A549 (cell line): ENCODE measurements around the gene ESYT2. TPM values are rescaled to one million over a fixed set of nuclear protein-coding genes. Genes with fewer than 3 reads are reported as not detected.

ENCODE experiments used
- ATAC-seq, 2 experiments: fragments of 200-7000 bp in 1 of 2; fragments of >200 bp in 1 of 2; cut with Nextera tagmentation in 1 of 2; cut with Tn5 transposase in 1 of 2; 3 replicates each; pipeline versions ENCODE4 v1.8.0 to v1.9.1; 2018 to 2020; ENCODE audit warnings: mild to moderate bottlenecking in 1 of 2, moderate library complexity in 1 of 2
- CTCF ChIA-PET: fragments of 300-600 bp; sonication (Branson Sonifier 250); formaldehyde crosslinking; extraction: SDS; loops from one replicate; lab custom pipeline; 2021; ENCODE audit warnings: antibody characterized with exemption, inconsistent platforms; lab: Yijun Ruan, JAX
- POLR2A ChIA-PET: fragments of 350-600 bp; formaldehyde crosslinking; extraction: SDS; loops from one replicate; lab custom pipeline; 2021; ENCODE audit warnings: antibody characterized with exemption, inconsistent platforms; lab: Yijun Ruan, JAX
- DNase-seq, 2 experiments: peaks; one replicate each; pipeline versions ENCODE4 v3.0.0 to v3.0.0-alpha.2; 2011 to 2016; ENCODE audit warnings: low read depth in 1 of 2, low spot score in 1 of 2
- FAIRE-seq: peaks from 2 replicates; lab custom pipeline; 2011; peaks lifted over from hg19 to GRCh38; lab: Jason Lieb, UNC
- H3K27ac ChIP-seq, 2 experiments: fragments of >200 bp; sonication (Bioruptor Twin); formaldehyde crosslinking; 3 replicates each; pipeline ENCODE4 v1.5.1; 2016 to 2017
- H3K4me1 ChIP-seq: fragments of >200 bp; sonication (Bioruptor Twin); formaldehyde crosslinking; 3 replicates; pipeline ENCODE4 v1.6.1; 2016
- H3K4me2 ChIP-seq: fragments of >200 bp; sonication (Bioruptor Twin); formaldehyde crosslinking; 3 replicates; pipeline ENCODE4 v1.6.1; 2016
- H3K4me3 ChIP-seq: fragments of >200 bp; sonication (Bioruptor Twin); formaldehyde crosslinking; 3 replicates; pipeline ENCODE4 v1.5.1; 2016
- H3K9me3 ChIP-seq: fragments of >200 bp; sonication (Bioruptor Twin); formaldehyde crosslinking; 3 replicates; pipeline ENCODE4 v1.6.1; 2016
- CBX8 ChIP-seq: fragments of 200-600 bp; sonication (generic); IDR thresholded peaks from 2 replicates; pipeline ENCODE4 v1.6.1; 2016
- CHD2 ChIP-seq: fragments of 150-350 bp; IDR thresholded peaks from 2 replicates; pipeline ENCODE4 v1.6.1; 2014; ENCODE audit warnings: low read length; ENCODE audit not compliant: partially characterized antibody
- CHD4 ChIP-seq: fragments of 200-600 bp; sonication (generic); IDR thresholded peaks from 2 replicates; pipeline ENCODE4 v1.6.1; 2016; ENCODE audit warnings: antibody characterized with exemption, mild to moderate bottlenecking, borderline replicate concordance
- EHMT2 ChIP-seq: fragments of 200-600 bp; sonication (generic); IDR thresholded peaks from 2 replicates; pipeline ENCODE4 v1.6.1; 2016; ENCODE audit warnings: antibody characterized with exemption, low read depth, mild to moderate bottlenecking, moderate library complexity
- GATA3 ChIP-seq: IDR thresholded peaks from 2 replicates; pipeline ENCODE4 v1.6.1; 2012; ENCODE audit warnings: borderline replicate concordance
- HOXA7 ChIP-seq: fragments of 250-450 bp; sonication (Bioruptor Pico); IDR thresholded peaks from 2 replicates; pipeline ENCODE4 v1.5.0; 2020; ENCODE audit warnings: mild to moderate bottlenecking, moderate library complexity
- JUN ChIP-seq, 2 experiments: fragments of >200 bp; sonication (Bioruptor Twin); formaldehyde crosslinking; IDR thresholded peaks; 2 replicates in 1 of 2; 3 replicates in 1 of 2; pipeline ENCODE4 v1.6.1; 2016 to 2017
- JUNB ChIP-seq: fragments of >200 bp; sonication (Bioruptor Twin); formaldehyde crosslinking; IDR thresholded peaks from 2 replicates; pipeline ENCODE4 v1.6.1; 2016
- KDM1A ChIP-seq: fragments of 200-600 bp; sonication (generic); IDR thresholded peaks from 2 replicates; pipeline ENCODE4 v1.6.1; 2016; ENCODE audit warnings: low read depth, mild to moderate bottlenecking
- MAZ ChIP-seq: fragments of 150-350 bp; IDR thresholded peaks from 2 replicates; pipeline ENCODE4 v1.6.1; 2014; ENCODE audit warnings: antibody characterized with exemption, low read depth, low read length, borderline replicate concordance
- RARB ChIP-seq: fragments of 250-450 bp; sonication (Bioruptor Pico); IDR thresholded peaks from 2 replicates; pipeline ENCODE4 v1.8.0; 2021; ENCODE audit warnings: mild to moderate bottlenecking, moderate library complexity
- RFX5 ChIP-seq: fragments of 450-650 bp; IDR thresholded peaks from 2 replicates; pipeline ENCODE4 v1.7.1; 2014; ENCODE audit warnings: antibody characterized with exemption, mild to moderate bottlenecking, moderate library complexity
- RNF2 ChIP-seq: fragments of 200-600 bp; sonication (generic); IDR thresholded peaks from 2 replicates; pipeline ENCODE4 v1.6.1; 2016; ENCODE audit warnings: low read depth, mild to moderate bottlenecking, antibody characterized with exemption, moderate library complexity, borderline replicate concordance
- SREBF2 ChIP-seq: fragments of 450-650 bp; IDR thresholded peaks from 2 replicates; pipeline ENCODE4 v1.6.1; 2014; ENCODE audit warnings: mild to moderate bottlenecking, moderate library complexity
- TFCP2L1 ChIP-seq: fragments of 250-450 bp; sonication (Bioruptor Pico); IDR thresholded peaks from 2 replicates; pipeline ENCODE4 v1.5.0; 2021; ENCODE audit warnings: mild to moderate bottlenecking
- ZNF302 ChIP-seq: fragments of 250-450 bp; sonication (Bioruptor Pico); IDR thresholded peaks from 2 replicates; pipeline ENCODE4 v1.9.0; 2021; ENCODE audit warnings: inconsistent platforms, mild to moderate bottlenecking, moderate library complexity
- WGBS: methylation state at CpG from one replicate; pipeline ENCODE4 v1.1.6; 2017; ENCODE audit errors: missing lambda C conversion rate; 5-methylcytosine and 5-hydroxymethylcytosine counted together
- polyA plus RNA-seq, 4 experiments: library from polyadenylated mRNA; depleted of rRNA in 3 of 4; stranded (reverse); fragments of >200 nt; fragmentation: RNase III in 1 of 4; extraction: RNeasy Plus Mini Kit Qiagen cat#74134 plus additional on column Dnase treatment in 1 of 4; gene quantifications; 2 replicates in 3 of 4; 3 replicates in 1 of 4; pipeline ENCODE4 v1.2.3, GENCODE V29; 2011 to 2017
- TF ChIP-seq, protein P1 (sequence below): fragments of >200 bp; sonication (Bioruptor Twin); formaldehyde crosslinking; IDR thresholded peaks from 3 replicates; pipeline ENCODE4 v1.5.1; 2016
- TF ChIP-seq, protein P2 (sequence below): fragments of 250-450 bp; sonication (Bioruptor Pico); IDR thresholded peaks from 2 replicates; pipeline ENCODE4 v1.5.0; 2021; ENCODE audit warnings: mild to moderate bottlenecking, moderate library complexity, borderline replicate concordance
- TF ChIP-seq, protein P3 (sequence below): fragments of >200 bp; sonication (Bioruptor Twin); formaldehyde crosslinking; IDR thresholded peaks from 3 replicates; pipeline ENCODE4 v1.6.1; 2016
- TF ChIP-seq, protein P4 (sequence below): fragments of 200-600 bp; sonication (generic); IDR thresholded peaks from 2 replicates; pipeline ENCODE4 v1.6.1; 2016; ENCODE audit warnings: antibody characterized with exemption, mild to moderate bottlenecking, moderate library complexity

Gene ESYT2
- polyA plus RNA-seq, 2 of the 4 experiments (the other 2 are of a cell fraction) = 45.8 to 77.0 TPM

DNA sequence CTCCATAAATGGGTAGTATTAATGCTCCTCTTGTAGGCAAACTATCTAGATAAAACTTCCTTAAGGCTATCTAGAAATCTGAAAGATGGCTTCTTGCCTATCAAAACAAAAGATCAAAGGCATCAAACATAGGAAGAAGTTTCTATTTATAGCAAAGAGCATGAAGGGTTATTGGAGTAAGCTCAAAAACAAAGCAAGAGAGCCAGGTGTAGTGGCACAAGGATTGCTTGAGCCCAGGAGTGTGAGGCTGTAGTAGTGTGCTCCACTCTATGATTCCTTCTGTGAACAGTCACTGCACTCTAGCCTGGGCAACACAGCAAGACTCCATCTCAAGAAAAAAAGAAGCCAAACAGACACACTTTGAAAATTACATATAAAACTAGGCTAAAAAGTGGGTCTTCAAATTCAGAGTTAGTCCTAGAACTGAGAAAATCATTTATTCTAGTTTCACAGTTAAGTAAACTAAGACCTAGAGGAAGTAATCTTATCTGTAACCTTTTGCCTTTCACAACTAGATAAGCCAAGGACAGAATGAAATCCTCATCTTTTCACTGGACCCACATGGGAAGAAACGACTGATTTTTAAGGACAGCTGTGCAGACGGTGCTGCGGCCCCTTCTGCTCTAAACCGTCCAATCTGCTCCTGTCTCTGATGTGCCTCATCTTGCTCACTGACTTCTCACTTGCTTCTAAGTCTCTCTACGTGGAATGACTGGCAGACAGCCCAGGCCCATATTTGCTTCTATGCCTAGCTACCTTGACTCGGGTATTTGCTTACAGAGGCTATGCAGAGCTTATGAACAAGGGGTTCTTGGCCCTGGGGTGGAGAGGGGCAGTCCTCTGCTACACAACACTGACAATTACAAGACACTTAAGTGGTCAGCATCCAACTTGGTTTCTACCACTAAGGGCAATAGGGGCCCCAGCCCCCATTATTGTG, 50.0 kb downstream of the ESYT2 start:
- TF ChIP-seq CHD4 = no peak
- no peak for TF ChIP-seq HOXA7 (CRISPR knock-in tag)
- TF ChIP-seq, protein P1, sequence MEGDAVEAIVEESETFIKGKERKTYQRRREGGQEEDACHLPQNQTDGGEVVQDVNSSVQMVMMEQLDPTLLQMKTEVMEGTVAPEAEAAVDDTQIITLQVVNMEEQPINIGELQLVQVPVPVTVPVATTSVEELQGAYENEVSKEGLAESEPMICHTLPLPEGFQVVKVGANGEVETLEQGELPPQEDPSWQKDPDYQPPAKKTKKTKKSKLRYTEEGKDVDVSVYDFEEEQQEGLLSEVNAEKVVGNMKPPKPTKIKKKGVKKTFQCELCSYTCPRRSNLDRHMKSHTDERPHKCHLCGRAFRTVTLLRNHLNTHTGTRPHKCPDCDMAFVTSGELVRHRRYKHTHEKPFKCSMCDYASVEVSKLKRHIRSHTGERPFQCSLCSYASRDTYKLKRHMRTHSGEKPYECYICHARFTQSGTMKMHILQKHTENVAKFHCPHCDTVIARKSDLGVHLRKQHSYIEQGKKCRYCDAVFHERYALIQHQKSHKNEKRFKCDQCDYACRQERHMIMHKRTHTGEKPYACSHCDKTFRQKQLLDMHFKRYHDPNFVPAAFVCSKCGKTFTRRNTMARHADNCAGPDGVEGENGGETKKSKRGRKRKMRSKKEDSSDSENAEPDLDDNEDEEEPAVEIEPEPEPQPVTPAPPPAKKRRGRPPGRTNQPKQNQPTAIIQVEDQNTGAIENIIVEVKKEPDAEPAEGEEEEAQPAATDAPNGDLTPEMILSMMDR = no peak
- TF ChIP-seq, protein P2, sequence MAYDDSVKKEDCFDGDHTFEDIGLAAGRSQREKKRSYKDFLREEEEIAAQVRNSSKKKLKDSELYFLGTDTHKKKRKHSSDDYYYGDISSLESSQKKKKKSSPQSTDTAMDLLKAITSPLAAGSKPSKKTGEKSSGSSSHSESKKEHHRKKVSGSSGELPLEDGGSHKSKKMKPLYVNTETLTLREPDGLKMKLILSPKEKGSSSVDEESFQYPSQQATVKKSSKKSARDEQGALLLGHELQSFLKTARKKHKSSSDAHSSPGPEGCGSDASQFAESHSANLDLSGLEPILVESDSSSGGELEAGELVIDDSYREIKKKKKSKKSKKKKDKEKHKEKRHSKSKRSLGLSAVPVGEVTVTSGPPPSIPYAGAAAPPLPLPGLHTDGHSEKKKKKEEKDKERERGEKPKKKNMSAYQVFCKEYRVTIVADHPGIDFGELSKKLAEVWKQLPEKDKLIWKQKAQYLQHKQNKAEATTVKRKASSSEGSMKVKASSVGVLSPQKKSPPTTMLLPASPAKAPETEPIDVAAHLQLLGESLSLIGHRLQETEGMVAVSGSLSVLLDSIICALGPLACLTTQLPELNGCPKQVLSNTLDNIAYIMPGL (CRISPR knock-in tag) = no peak
- TF ChIP-seq, protein P3, sequence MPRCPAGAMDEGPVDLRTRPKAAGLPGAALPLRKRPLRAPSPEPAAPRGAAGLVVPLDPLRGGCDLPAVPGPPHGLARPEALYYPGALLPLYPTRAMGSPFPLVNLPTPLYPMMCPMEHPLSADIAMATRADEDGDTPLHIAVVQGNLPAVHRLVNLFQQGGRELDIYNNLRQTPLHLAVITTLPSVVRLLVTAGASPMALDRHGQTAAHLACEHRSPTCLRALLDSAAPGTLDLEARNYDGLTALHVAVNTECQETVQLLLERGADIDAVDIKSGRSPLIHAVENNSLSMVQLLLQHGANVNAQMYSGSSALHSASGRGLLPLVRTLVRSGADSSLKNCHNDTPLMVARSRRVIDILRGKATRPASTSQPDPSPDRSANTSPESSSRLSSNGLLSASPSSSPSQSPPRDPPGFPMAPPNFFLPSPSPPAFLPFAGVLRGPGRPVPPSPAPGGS = no peak
- no peak for TF ChIP-seq JUNB
- TF ChIP-seq GATA3 = no peak
- no peak for TF ChIP-seq CBX8
- TF ChIP-seq KDM1A = no peak
- TF ChIP-seq EHMT2 = no peak
- no peak for TF ChIP-seq RNF2
- no peak for TF ChIP-seq SREBF2
- no peak for TF ChIP-seq RFX5
- TF ChIP-seq JUN (IDR thresholded peaks at IDR 0.05) = no peak
- no peak for TF ChIP-seq RARB (CRISPR knock-in tag)
- POLR2A ChIA-PET = no interaction called here
- no peak for FAIRE-seq
- Histone ChIP-seq H3K27ac (no peak overlapping the region), H3K4me3 (no peak overlapping the region), H3K4me1 (0 out of 3 replicates have a peak, but pooled peaks cover 10% of the 10 kb centered on the region), H3K9me3 (no peaks in the 10 kb centered on the region), H3K4me2 (no peak overlapping the region)
- no peak for DNase-seq
- CTCF ChIA-PET = interaction anchor here (1.7 kb wide), 1 partner anchor 83 kb away, joined by 4 read pairs; no protein-coding TSS in a partner anchor
- ATAC-seq = no peak
- 90% methylated on average over 6 of the region's 6 CpGs for WGBS

DNA sequence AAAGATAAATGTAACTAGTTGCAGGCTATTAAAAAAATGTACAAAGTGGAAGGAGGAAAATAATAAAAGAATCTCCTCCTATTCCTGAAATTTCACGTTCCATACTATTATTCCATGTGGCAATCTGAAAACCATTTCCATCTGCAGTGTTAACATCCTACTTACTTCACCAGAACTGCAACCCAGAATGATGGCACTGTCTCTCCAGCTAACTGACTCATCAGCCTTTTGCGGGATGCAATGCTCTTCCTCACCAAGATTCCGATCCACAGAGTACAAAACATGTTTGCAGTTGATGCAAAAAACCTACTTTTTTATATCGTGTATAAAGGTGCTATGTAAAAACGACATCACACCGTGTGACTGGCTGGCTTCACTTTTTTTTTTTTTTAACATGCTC, 50.8 kb downstream of the ESYT2 start:
- DNase-seq = no peak
- TF ChIP-seq RNF2 (no peak), MAZ (no peak)
- H3K9me3 ChIP-seq = no peaks in the 10 kb centered on the region
- FAIRE-seq = no peak
- H3K27ac ChIP-seq = no peak overlapping the region
- H3K4me2 ChIP-seq = no peak overlapping the region
- no peak for ATAC-seq
- POLR2A ChIA-PET = interaction anchor here (0.9 kb wide), 1 partner anchor 8 kb away, joined by 4 read pairs; no protein-coding TSS in a partner anchor
- CTCF ChIA-PET = no interaction called here
- H3K4me1 ChIP-seq = 0 out of 3 replicates have a peak, but pooled peaks cover 7% of the 10 kb centered on the region
- 94% methylated on average over 6 of the region's 6 CpGs for WGBS
- H3K4me3 ChIP-seq = no peak overlapping the region

DNA sequence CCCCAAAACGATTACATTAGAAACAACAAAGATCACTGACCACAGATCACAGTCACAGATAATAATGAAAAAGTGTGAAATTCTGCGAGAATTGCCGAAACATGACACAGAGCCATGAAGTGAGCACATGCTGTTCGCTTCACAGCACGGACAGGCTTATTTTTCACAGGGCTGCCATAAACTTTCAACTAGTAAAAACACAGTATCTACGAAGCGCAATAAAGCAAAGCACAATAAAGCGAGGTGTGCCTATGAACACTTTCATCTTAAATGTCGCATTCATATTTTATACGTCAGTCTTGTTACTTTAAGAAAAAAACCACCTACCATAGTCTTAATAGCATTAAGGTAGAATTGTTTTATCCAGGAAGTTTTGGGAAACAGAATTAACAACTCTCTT, 51.5 kb downstream of the ESYT2 start:
- Histone ChIP-seq H3K9me3 (no peaks in the 10 kb centered on the region), H3K4me1 (0 out of 3 replicates have a peak, but pooled peaks cover under 1% of the 10 kb centered on the region), H3K27ac (no peak overlapping the region), H3K4me3 (no peak overlapping the region), H3K4me2 (no peak overlapping the region)
- FAIRE-seq (no peak), ATAC-seq (no peak), DNase-seq (no peak)
- WGBS = 95% methylated on average over 10 of the region's 10 CpGs
- ChIA-PET POLR2A (interaction anchor here (0.9 kb wide), 1 partner anchor 9 kb away, joined by 4 read pairs; no protein-coding TSS in a partner anchor), CTCF (no interaction called here)
- TF ChIP-seq ZNF302 (CRISPR knock-in tag) (no peak), KDM1A (no peak), TFCP2L1 (CRISPR knock-in tag) (no peak), CHD2 (no peak)
- TF ChIP-seq, protein P4, sequence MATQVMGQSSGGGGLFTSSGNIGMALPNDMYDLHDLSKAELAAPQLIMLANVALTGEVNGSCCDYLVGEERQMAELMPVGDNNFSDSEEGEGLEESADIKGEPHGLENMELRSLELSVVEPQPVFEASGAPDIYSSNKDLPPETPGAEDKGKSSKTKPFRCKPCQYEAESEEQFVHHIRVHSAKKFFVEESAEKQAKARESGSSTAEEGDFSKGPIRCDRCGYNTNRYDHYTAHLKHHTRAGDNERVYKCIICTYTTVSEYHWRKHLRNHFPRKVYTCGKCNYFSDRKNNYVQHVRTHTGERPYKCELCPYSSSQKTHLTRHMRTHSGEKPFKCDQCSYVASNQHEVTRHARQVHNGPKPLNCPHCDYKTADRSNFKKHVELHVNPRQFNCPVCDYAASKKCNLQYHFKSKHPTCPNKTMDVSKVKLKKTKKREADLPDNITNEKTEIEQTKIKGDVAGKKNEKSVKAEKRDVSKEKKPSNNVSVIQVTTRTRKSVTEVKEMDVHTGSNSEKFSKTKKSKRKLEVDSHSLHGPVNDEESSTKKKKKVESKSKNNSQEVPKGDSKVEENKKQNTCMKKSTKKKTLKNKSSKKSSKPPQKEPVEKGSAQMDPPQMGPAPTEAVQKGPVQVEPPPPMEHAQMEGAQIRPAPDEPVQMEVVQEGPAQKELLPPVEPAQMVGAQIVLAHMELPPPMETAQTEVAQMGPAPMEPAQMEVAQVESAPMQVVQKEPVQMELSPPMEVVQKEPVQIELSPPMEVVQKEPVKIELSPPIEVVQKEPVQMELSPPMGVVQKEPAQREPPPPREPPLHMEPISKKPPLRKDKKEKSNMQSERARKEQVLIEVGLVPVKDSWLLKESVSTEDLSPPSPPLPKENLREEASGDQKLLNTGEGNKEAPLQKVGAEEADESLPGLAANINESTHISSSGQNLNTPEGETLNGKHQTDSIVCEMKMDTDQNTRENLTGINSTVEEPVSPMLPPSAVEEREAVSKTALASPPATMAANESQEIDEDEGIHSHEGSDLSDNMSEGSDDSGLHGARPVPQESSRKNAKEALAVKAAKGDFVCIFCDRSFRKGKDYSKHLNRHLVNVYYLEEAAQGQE = no peak
